Tibial artery (tissue), 4 donors: Measurements from ENCODE around the gene GYG2.
A peak's percentile ranks its signal among the peaks of the same experiment; 100 is the strongest.

ENCODE experiments used
- DNase-seq, 2 donors: peaks; one replicate each; pipeline ENCODE4 v3.0.0-alpha.2; 2019
- H3K27ac ChIP-seq, 2 donors: fragments of 200-600 bp; sonication (generic) in 1 of 2; 1 replicate in 1 of 2; 2 replicates in 1 of 2; pipeline ENCODE4 v1.5.1; 2018 to 2019; ENCODE audit warnings: mild to moderate bottlenecking in 1 of 2
- H3K27me3 ChIP-seq, 2 donors: fragments of 200-600 bp; sonication (generic) in 1 of 2; one replicate each; pipeline versions ENCODE4 v1.5.1 to v1.6.0; 2016 to 2019
- H3K36me3 ChIP-seq, 3 donors: fragments of 200-600 bp; sonication (generic) in 2 of 3; one replicate each; pipeline ENCODE4 v1.5.1; 2016 to 2019; ENCODE audit warnings: mild to moderate bottlenecking in 2 of 3
- H3K4me1 ChIP-seq, 4 donors: fragments of 200-600 bp; sonication (generic) in 2 of 4; 1 replicate in 3 of 4; 2 replicates in 1 of 4; pipeline ENCODE4 v1.5.1; 2016 to 2019
- H3K4me3 ChIP-seq, 2 donors: fragments of 200-600 bp; sonication (generic) in 1 of 2; 1 replicate in 1 of 2; 2 replicates in 1 of 2; pipeline ENCODE4 v1.5.1; 2018 to 2019; ENCODE audit warnings: mild to moderate bottlenecking in 2 of 2
- H3K9me3 ChIP-seq, 3 donors: fragments of 200-600 bp; sonication (generic) in 1 of 3; one replicate each; pipeline ENCODE4 v1.5.1; 2016 to 2019
- CTCF ChIP-seq, 2 experiments: fragments of 200-600 bp in 1 of 2; fragments of 450-650 bp in 1 of 2; IDR thresholded peaks; one replicate each; pipeline ENCODE4 v1.5.1; 2017 to 2019; ENCODE audit warnings: antibody characterized with exemption in 2 of 2, mild to moderate bottlenecking in 1 of 2, moderate library complexity in 1 of 2
- intact Hi-C: fragments of 100-400 bp; cut with DNase I; formaldehyde crosslinking; loops from one replicate; pipeline ENCODE4 v1.15.0; 2023; ENCODE audit warnings: low total_unique reads

The GYG2 gene

GRCh38 chrX:2926664-2927275 is 98.0 kb downstream of the GYG2 start:
- Histone ChIP-seq H3K4me1 (peaks cover 0 to 5% (median 0%) of the 10 kb centered on the region in 4 donors), H3K27me3 (no peaks in the 10 kb centered on the region), H3K4me3 (no peak overlapping the region), H3K9me3 (peaks cover 0 to 12% (median 4%) of the 10 kb centered on the region in 3 donors), H3K27ac (no peak overlapping the region), H3K36me3 (peaks cover 0 to 29% (median 0%) of the 10 kb centered on the region in 3 donors)
- intact Hi-C loops, result no loop called here
- TF ChIP-seq CTCF (IDR thresholded peaks at IDR 0.05), result no peak
- no peak for DNase-seq

- H3K4me3 ChIP-seq, result peak overlapping the region; percentile 72 to 80
- DNase-seq, result peak; percentile 35 to 67
- intact Hi-C loops, result no loop called here
Observed at GRCh38 chrX:2928191-2928582, 99.5 kb downstream of the GYG2 start.

GRCh38 chrX:2928583-2929434 is 100.1 kb downstream of the GYG2 start, which contains the start of gene ARSD:
Gene ARSD, minus strand, starts transcription at chrX:2929339. Its CDS starts 64 bp downstream, at chrX:2929275.
- peak within 1 kb of the TSS; percentile 96 to 98 for H3K27ac ChIP-seq
- peaks cover 0 to 5% (median 0%) of the 10 kb centered on the region in 4 donors for H3K4me1 ChIP-seq
- intact Hi-C loops, result no loop called here
- DNase-seq, result peak; percentile 92 to 94
- H3K9me3 ChIP-seq, result peaks cover 0 to 12% (median 4%) of the 10 kb centered on the region in 3 donors
- H3K27me3 ChIP-seq, result no peaks in the 10 kb centered on the region
- peaks cover 0 to 13% (median 0%) of the 10 kb centered on the region in 3 donors for H3K36me3 ChIP-seq
- no peak for TF ChIP-seq CTCF (IDR thresholded peaks at IDR 0.05)
- H3K4me3 ChIP-seq, result peak within 1 kb of the TSS; percentile 72 to 80

More at GRCh38 chrX:2928191-2928582, 99.5 kb downstream of the GYG2 start:
- Histone ChIP-seq H3K27ac (peak overlapping the region; percentile 96 to 98), H3K36me3 (peaks cover 0 to 18% (median 0%) of the 10 kb centered on the region in 3 donors), H3K4me1 (peaks cover 0 to 5% (median 0%) of the 10 kb centered on the region in 4 donors), H3K9me3 (peaks cover 0 to 12% (median 4%) of the 10 kb centered on the region in 3 donors), H3K27me3 (no peaks in the 10 kb centered on the region)
- no peak for TF ChIP-seq CTCF (IDR thresholded peaks at IDR 0.05)

- H3K27me3 ChIP-seq, result no peaks in the 10 kb centered on the region
- H3K9me3 ChIP-seq, result peaks cover 0 to 12% (median 4%) of the 10 kb centered on the region in 3 donors
- no peak for TF ChIP-seq CTCF (IDR thresholded peaks at IDR 0.05)
- no peak overlapping the region for H3K27ac ChIP-seq
- H3K4me3 ChIP-seq, result no peak overlapping the region
- H3K4me1 ChIP-seq, result peaks cover 0 to 5% (median 0%) of the 10 kb centered on the region in 4 donors
- no peak for DNase-seq
- H3K36me3 ChIP-seq, result no peaks in the 10 kb centered on the region
- intact Hi-C loops, result no loop called here
Observed at GRCh38 chrX:2931155-2931554, 102.4 kb downstream of the GYG2 start.

- intact Hi-C loops, result no loop called here
- no peak for DNase-seq
- no peaks in the 10 kb centered on the region for H3K36me3 ChIP-seq
- H3K4me1 ChIP-seq, result peaks cover 0 to 5% (median 0%) of the 10 kb centered on the region in 4 donors
- H3K27ac ChIP-seq, result no peak overlapping the region
- no peaks in the 10 kb centered on the region for H3K27me3 ChIP-seq
- no peak for TF ChIP-seq CTCF (IDR thresholded peaks at IDR 0.05)
- peaks cover 0 to 12% (median 4%) of the 10 kb centered on the region in 3 donors for H3K9me3 ChIP-seq
- H3K4me3 ChIP-seq, result no peak overlapping the region
Observed at GRCh38 chrX:2931612-2932011, 102.9 kb downstream of the GYG2 start.
